Midbrain (tissue), 1 donor: ENCODE measurements around the gene EGR4.

ENCODE experiments used
- DNase-seq: peaks from one replicate; lab custom pipeline; 2025; lab: John Stamatoyannopoulos, UW

Gene EGR4

DNA sequence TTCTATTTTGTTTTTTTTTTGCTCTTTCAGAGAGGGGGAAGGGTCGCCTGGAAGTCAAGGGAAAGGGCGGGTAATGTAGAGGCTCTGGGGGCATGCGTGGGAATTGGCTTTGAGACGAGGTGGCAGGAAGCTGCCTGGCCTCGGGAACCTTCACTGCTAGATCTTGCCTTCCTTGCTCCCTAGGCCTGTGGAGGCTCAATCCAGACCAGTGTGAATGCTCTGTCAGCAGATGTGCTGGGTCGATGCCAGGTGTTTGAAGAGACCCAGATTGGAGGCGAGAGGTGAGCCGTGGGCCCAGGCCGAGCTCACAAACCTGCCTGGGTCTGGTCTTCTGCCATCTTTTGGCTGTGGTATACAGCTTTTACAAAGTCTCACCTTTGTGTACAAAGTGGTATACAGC, 43.7 kb downstream of the EGR4 start:
- DNase-seq: no peak

- no peak for DNase-seq
Observed at GRCh38 chr2:73246850-73247249, 46.5 kb downstream of the EGR4 start.

- DNase-seq: no peak
Observed at GRCh38 chr2:73244580-73244979, 48.8 kb downstream of the EGR4 start.

- no peak for DNase-seq
Observed at GRCh38 chr2:73243884-73244570, 49.3 kb downstream of the EGR4 start.
